ENCODE measurements around the gene NFILZ. TPM values are rescaled to one million over a fixed set of nuclear protein-coding genes. Genes with fewer than 3 reads are reported as not detected.
A peak's percentile ranks its signal among the peaks of the same experiment; 100 is the strongest.

The NFILZ gene
- total RNA-seq, 1 donor from 2014 or later: not detected

- no peaks in the 10 kb centered on the region for H3K36me3 Mint-ChIP-seq (ENCODE audit: low read depth)
- no peak overlapping the region for H3K4me3 Mint-ChIP-seq (ENCODE audit: low read depth)
- H3K27ac Mint-ChIP-seq: no peak overlapping the region
- peaks cover 11% of the 10 kb centered on the region for H3K27me3 Mint-ChIP-seq (ENCODE audit: low read depth)
- peaks cover 9% of the 10 kb centered on the region for H3K9me3 Mint-ChIP-seq
- intact Hi-C loops (cut with micrococcal nuclease): no loop called here
- DNase-seq (ENCODE audit: low spot score): no peak
- no peaks in the 10 kb centered on the region for H3K4me1 Mint-ChIP-seq (ENCODE audit: low read depth)
Measured at GRCh38 chr19:8639821-8640401, 9.5 kb downstream of the NFILZ start.

- Mint-ChIP-seq H3K27ac (no peak overlapping the region), H3K4me3 (ENCODE audit: low read depth) (no peak overlapping the region), H3K9me3 (peaks cover 9% of the 10 kb centered on the region), H3K27me3 (ENCODE audit: low read depth) (peaks cover 11% of the 10 kb centered on the region), H3K4me1 (ENCODE audit: low read depth) (no peaks in the 10 kb centered on the region), H3K36me3 (ENCODE audit: low read depth) (no peaks in the 10 kb centered on the region)
- intact Hi-C loops (cut with micrococcal nuclease): no loop called here
- DNase-seq (ENCODE audit: low spot score): no peak
Measured at GRCh38 chr19:8640402-8641004, 10.1 kb downstream of the NFILZ start.

GRCh38 chr19:8641221-8641907 is 10.9 kb downstream of the NFILZ start:
- peaks cover 11% of the 10 kb centered on the region for H3K27me3 Mint-ChIP-seq (ENCODE audit: low read depth)
- intact Hi-C loops (cut with micrococcal nuclease): no loop called here
- no peak overlapping the region for H3K4me3 Mint-ChIP-seq (ENCODE audit: low read depth)

GRCh38 chr19:8641908-8642547 is 11.6 kb downstream of the NFILZ start:
- Mint-ChIP-seq H3K9me3 (peaks cover 9% of the 10 kb centered on the region), H3K27ac (no peak overlapping the region), H3K36me3 (ENCODE audit: low read depth) (no peaks in the 10 kb centered on the region), H3K27me3 (ENCODE audit: low read depth) (peaks cover 13% of the 10 kb centered on the region), H3K4me3 (ENCODE audit: low read depth) (no peak overlapping the region), H3K4me1 (ENCODE audit: low read depth) (no peaks in the 10 kb centered on the region)
- DNase-seq (ENCODE audit: low spot score): no peak
- intact Hi-C loops (cut with micrococcal nuclease): no loop called here

More at GRCh38 chr19:8641221-8641907, 10.9 kb downstream of the NFILZ start:
- DNase-seq (ENCODE audit: low spot score): no peak
- Mint-ChIP-seq H3K36me3 (ENCODE audit: low read depth) (no peaks in the 10 kb centered on the region), H3K9me3 (peaks cover 9% of the 10 kb centered on the region), H3K4me1 (ENCODE audit: low read depth) (no peaks in the 10 kb centered on the region), H3K27ac (no peak overlapping the region)

GRCh38 chr19:8642561-8642960 is 12.1 kb downstream of the NFILZ start:
- Mint-ChIP-seq H3K4me1 (ENCODE audit: low read depth) (no peaks in the 10 kb centered on the region), H3K27ac (no peak overlapping the region), H3K4me3 (ENCODE audit: low read depth) (no peak overlapping the region), H3K36me3 (ENCODE audit: low read depth) (no peaks in the 10 kb centered on the region), H3K27me3 (ENCODE audit: low read depth) (peaks cover 13% of the 10 kb centered on the region), H3K9me3 (peaks cover 9% of the 10 kb centered on the region)
- intact Hi-C loops (cut with micrococcal nuclease): no loop called here
- DNase-seq (ENCODE audit: low spot score): no peak

- no peaks in the 10 kb centered on the region for H3K36me3 Mint-ChIP-seq (ENCODE audit: low read depth)
- peaks cover 9% of the 10 kb centered on the region for H3K9me3 Mint-ChIP-seq
- no peak overlapping the region for H3K4me3 Mint-ChIP-seq (ENCODE audit: low read depth)
- DNase-seq (ENCODE audit: low spot score): no peak
- no peak overlapping the region for H3K27ac Mint-ChIP-seq
- intact Hi-C loops (cut with micrococcal nuclease): no loop called here
- H3K4me1 Mint-ChIP-seq (ENCODE audit: low read depth): no peaks in the 10 kb centered on the region
- peaks cover 8% of the 10 kb centered on the region for H3K27me3 Mint-ChIP-seq (ENCODE audit: low read depth)
Measured at GRCh38 chr19:8643860-8644653, 13.6 kb downstream of the NFILZ start.

- peaks cover 2% of the 10 kb centered on the region for H3K4me1 Mint-ChIP-seq (ENCODE audit: low read depth)
- no peak overlapping the region for H3K4me3 Mint-ChIP-seq (ENCODE audit: low read depth)
- intact Hi-C loops (cut with micrococcal nuclease): no loop called here
- peaks cover 13% of the 10 kb centered on the region for H3K27me3 Mint-ChIP-seq (ENCODE audit: low read depth)
- DNase-seq (ENCODE audit: low spot score): no peak
- H3K9me3 Mint-ChIP-seq: no peaks in the 10 kb centered on the region
- H3K36me3 Mint-ChIP-seq (ENCODE audit: low read depth): no peaks in the 10 kb centered on the region
- no peak overlapping the region for H3K27ac Mint-ChIP-seq
Measured at GRCh38 chr19:8648240-8648639, 17.8 kb downstream of the NFILZ start.

- H3K4me3 Mint-ChIP-seq (ENCODE audit: low read depth): no peak overlapping the region
- H3K36me3 Mint-ChIP-seq (ENCODE audit: low read depth): no peaks in the 10 kb centered on the region
- DNase-seq (ENCODE audit: low spot score): peak; percentile 47
- H3K9me3 Mint-ChIP-seq: no peaks in the 10 kb centered on the region
- intact Hi-C loops (cut with micrococcal nuclease): loop anchor here (1.0 kb wide), 1 partner anchor 40 kb away; no protein-coding TSS in a partner anchor
- H3K4me1 Mint-ChIP-seq (ENCODE audit: low read depth): peaks cover 21% of the 10 kb centered on the region
- no peak overlapping the region for H3K27ac Mint-ChIP-seq
- H3K27me3 Mint-ChIP-seq (ENCODE audit: low read depth): peaks cover 18% of the 10 kb centered on the region
Measured at GRCh38 chr19:8654591-8655339, 24.3 kb downstream of the NFILZ start.

GRCh38 chr19:8655340-8655709 is 24.9 kb downstream of the NFILZ start:
- Mint-ChIP-seq H3K36me3 (ENCODE audit: low read depth) (no peaks in the 10 kb centered on the region), H3K4me1 (ENCODE audit: low read depth) (peaks cover 23% of the 10 kb centered on the region), H3K4me3 (ENCODE audit: low read depth) (no peak overlapping the region), H3K27ac (no peak overlapping the region), H3K27me3 (ENCODE audit: low read depth) (peaks cover 18% of the 10 kb centered on the region), H3K9me3 (no peaks in the 10 kb centered on the region)
- intact Hi-C loops (cut with micrococcal nuclease): no loop called here
- no peak for DNase-seq (ENCODE audit: low spot score)

GRCh38 chr19:8657869-8658268 is 27.4 kb downstream of the NFILZ start:
- DNase-seq (ENCODE audit: low spot score): no peak
- peaks cover 12% of the 10 kb centered on the region for H3K27me3 Mint-ChIP-seq (ENCODE audit: low read depth)
- no peak overlapping the region for H3K27ac Mint-ChIP-seq
- intact Hi-C loops (cut with micrococcal nuclease): no loop called here
- no peaks in the 10 kb centered on the region for H3K36me3 Mint-ChIP-seq (ENCODE audit: low read depth)
- peaks cover 21% of the 10 kb centered on the region for H3K4me1 Mint-ChIP-seq (ENCODE audit: low read depth)
- H3K9me3 Mint-ChIP-seq: no peaks in the 10 kb centered on the region
- no peak overlapping the region for H3K4me3 Mint-ChIP-seq (ENCODE audit: low read depth)

GRCh38 chr19:8659905-8660304 is 29.5 kb downstream of the NFILZ start:
- H3K36me3 Mint-ChIP-seq (ENCODE audit: low read depth): no peaks in the 10 kb centered on the region
- H3K4me1 Mint-ChIP-seq (ENCODE audit: low read depth): peaks cover 25% of the 10 kb centered on the region
- no peak overlapping the region for H3K4me3 Mint-ChIP-seq (ENCODE audit: low read depth)
- H3K27ac Mint-ChIP-seq: no peak overlapping the region
- peaks cover 8% of the 10 kb centered on the region for H3K27me3 Mint-ChIP-seq (ENCODE audit: low read depth)
- no peak for DNase-seq (ENCODE audit: low spot score)
- H3K9me3 Mint-ChIP-seq: no peaks in the 10 kb centered on the region
- intact Hi-C loops (cut with micrococcal nuclease): no loop called here

GRCh38 chr19:8662263-8662662 is 31.8 kb downstream of the NFILZ start:
- Mint-ChIP-seq H3K9me3 (no peaks in the 10 kb centered on the region), H3K4me3 (ENCODE audit: low read depth) (no peak overlapping the region), H3K27me3 (ENCODE audit: low read depth) (no peaks in the 10 kb centered on the region), H3K4me1 (ENCODE audit: low read depth) (peaks cover 37% of the 10 kb centered on the region), H3K36me3 (ENCODE audit: low read depth) (no peaks in the 10 kb centered on the region), H3K27ac (no peak overlapping the region)
- intact Hi-C loops (cut with micrococcal nuclease): no loop called here
- DNase-seq (ENCODE audit: low spot score): no peak
